CD4-positive, alpha-beta memory T cell (primary cell): Measurements from ENCODE around the gene ACSF2. TPM values are rescaled to one million over a fixed set of nuclear protein-coding genes. Genes with fewer than 3 reads are reported as not detected.

Experiments
- CTCF ChIA-PET: fragments of 350-600 bp; sonication (Branson Sonifier 250); formaldehyde crosslinking; loops from one replicate; lab custom pipeline; 2021; ENCODE audit warnings: inconsistent platforms; ENCODE audit not compliant: partially characterized antibody; lab: Charles Lee
- POLR2A ChIA-PET: fragments of 350-600 bp; sonication (Branson Sonifier 250); formaldehyde crosslinking; loops from one replicate; lab custom pipeline; 2021; ENCODE audit not compliant: partially characterized antibody; lab: Charles Lee
- DNase-seq, 5 donors: peaks; one replicate each; pipeline versions ENCODE4 v3.0.0 to v3.0.0-alpha.2; 2020 to 2022; ENCODE audit warnings: mixed read lengths in 1 of 5
- H3K27ac ChIP-seq: one replicate; pipeline ENCODE4 v1.7.0; 2013; ENCODE audit warnings: low read depth, low read length
- H3K27me3 ChIP-seq: 2 replicates; pipeline ENCODE4 v1.7.0; 2013; ENCODE audit warnings: mild to moderate bottlenecking, low read length, moderate library complexity; ENCODE audit not compliant: insufficient read depth
- H3K36me3 ChIP-seq: 2 replicates; pipeline ENCODE4 v1.7.0; 2013; ENCODE audit warnings: mild to moderate bottlenecking, low read length, moderate library complexity; ENCODE audit not compliant: insufficient read depth
- H3K4me1 ChIP-seq: 2 replicates; pipeline ENCODE4 v1.7.0; 2013; ENCODE audit warnings: mild to moderate bottlenecking, low read length, moderate library complexity; ENCODE audit not compliant: insufficient read depth
- H3K4me3 ChIP-seq, 2 donors: one replicate each; pipeline ENCODE4 v1.7.0; 2013; ENCODE audit warnings: low read length in 2 of 2, mild to moderate bottlenecking in 1 of 2
- H3K9me3 ChIP-seq, 2 donors: one replicate each; pipeline ENCODE4 v1.7.0; 2013; ENCODE audit warnings: low read length in 2 of 2, control low read depth in 1 of 2; ENCODE audit not compliant: control insufficient read depth in 1 of 2
- H3K27ac Mint-ChIP-seq, 7 donors: one replicate each; pipeline ENCODE4 v1.8.0; 2020 to 2021; ENCODE audit warnings: mixed read lengths in 7 of 7, mild to moderate bottlenecking in 6 of 7, inconsistent platforms in 3 of 7, moderate library complexity in 3 of 7
- H3K27me3 Mint-ChIP-seq, 2 donors: one replicate each; pipeline ENCODE4 v1.8.0; 2020 to 2021; ENCODE audit warnings: mixed read lengths in 2 of 2
- H3K36me3 Mint-ChIP-seq, 2 donors: one replicate each; pipeline ENCODE4 v1.8.0; 2020 to 2021; ENCODE audit warnings: mixed read lengths in 2 of 2, inconsistent platforms in 1 of 2, mild to moderate bottlenecking in 1 of 2
- H3K4me1 Mint-ChIP-seq, 4 donors: one replicate each; pipeline ENCODE4 v1.8.0; 2020 to 2021; ENCODE audit warnings: mixed read lengths in 4 of 4, mild to moderate bottlenecking in 1 of 4
- H3K4me3 Mint-ChIP-seq, 8 donors: one replicate each; pipeline ENCODE4 v1.8.0; 2020 to 2021; ENCODE audit warnings: mixed read lengths in 8 of 8, mild to moderate bottlenecking in 7 of 8, moderate library complexity in 6 of 8, inconsistent platforms in 3 of 8
- H3K9me3 Mint-ChIP-seq, 8 donors: one replicate each; pipeline ENCODE4 v1.8.0; 2020 to 2021; ENCODE audit warnings: mixed read lengths in 8 of 8, mild to moderate bottlenecking in 5 of 8, inconsistent platforms in 3 of 8, moderate library complexity in 1 of 8
- intact Hi-C: fragments of 100-400 bp; cut with micrococcal nuclease; formaldehyde crosslinking; loops from one replicate; pipeline ENCODE4 v1.15.1; 2023
- polyA plus RNA-seq, 2 donors: library from polyadenylated mRNA; unstranded; fragments of 300-500 nt; fragmentation: Illumina TruSeq; gene quantifications; one replicate each; pipeline ENCODE4 v1.2.3, GENCODE V29; 2021
- total RNA-seq, 2 experiments: library from RNA; stranded (reverse); gene quantifications; one replicate each; pipeline ENCODE4 v1.2.3, GENCODE V29; 2021

The ACSF2 gene
- total and polyA plus RNA-seq, 4 experiments from 2014 or later = 1.7 to 24.8 (median 11.6) TPM

DNA sequence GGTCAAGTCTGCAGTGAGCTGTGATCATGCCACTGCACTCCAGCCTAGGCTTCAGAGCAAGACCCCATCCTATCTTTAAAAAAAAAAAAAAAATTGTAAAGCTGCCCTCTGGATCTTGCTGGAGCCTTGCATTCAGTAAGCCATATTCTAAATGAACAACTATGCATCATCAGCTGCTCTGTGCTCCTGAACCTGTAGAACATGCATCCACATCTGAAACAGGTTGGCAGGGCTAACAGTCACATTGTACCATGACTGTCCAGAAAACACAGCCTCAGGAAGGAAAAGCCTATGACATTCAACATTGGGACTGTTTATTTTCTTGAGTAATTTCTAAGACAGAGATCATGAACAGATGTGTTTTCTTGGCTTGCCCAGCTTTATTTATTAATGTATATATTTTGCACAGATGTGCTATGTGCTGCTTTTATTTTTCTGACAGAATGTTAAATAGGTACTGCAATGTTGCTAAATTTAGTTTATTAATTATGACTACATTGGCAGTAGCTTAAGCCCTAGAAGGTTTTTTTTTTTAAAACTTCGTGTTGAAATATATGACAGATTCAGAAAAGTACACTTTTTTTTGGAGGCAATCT, 19.8 kb downstream of the ACSF2 start:
- CTCF ChIA-PET = interaction anchor here (0.6 kb wide), 2 partner anchors 84 to 614 kb away, joined by 3 to 5 read pairs; no protein-coding TSS in a partner anchor
- Mint-ChIP-seq H3K27me3 (no peaks in the 10 kb centered on the region), H3K36me3 (peaks cover 4 to 5% of the 10 kb centered on the region in 2 donors), H3K9me3 (no peaks in the 10 kb centered on the region), H3K4me3 (no peak overlapping the region), H3K27ac (no peak overlapping the region), H3K4me1 (peaks cover 0 to 3% (median 0%) of the 10 kb centered on the region in 4 donors)
- Histone ChIP-seq H3K4me1 (no peaks in the 10 kb centered on the region), H3K27ac (no peak overlapping the region), H3K36me3 (no peaks in the 10 kb centered on the region), H3K4me3 (no peak overlapping the region), H3K27me3 (no peaks in the 10 kb centered on the region), H3K9me3 (no peaks in the 10 kb centered on the region)
- intact Hi-C loops = no loop called here
- no peak for DNase-seq
- POLR2A ChIA-PET = no interaction called here

DNA sequence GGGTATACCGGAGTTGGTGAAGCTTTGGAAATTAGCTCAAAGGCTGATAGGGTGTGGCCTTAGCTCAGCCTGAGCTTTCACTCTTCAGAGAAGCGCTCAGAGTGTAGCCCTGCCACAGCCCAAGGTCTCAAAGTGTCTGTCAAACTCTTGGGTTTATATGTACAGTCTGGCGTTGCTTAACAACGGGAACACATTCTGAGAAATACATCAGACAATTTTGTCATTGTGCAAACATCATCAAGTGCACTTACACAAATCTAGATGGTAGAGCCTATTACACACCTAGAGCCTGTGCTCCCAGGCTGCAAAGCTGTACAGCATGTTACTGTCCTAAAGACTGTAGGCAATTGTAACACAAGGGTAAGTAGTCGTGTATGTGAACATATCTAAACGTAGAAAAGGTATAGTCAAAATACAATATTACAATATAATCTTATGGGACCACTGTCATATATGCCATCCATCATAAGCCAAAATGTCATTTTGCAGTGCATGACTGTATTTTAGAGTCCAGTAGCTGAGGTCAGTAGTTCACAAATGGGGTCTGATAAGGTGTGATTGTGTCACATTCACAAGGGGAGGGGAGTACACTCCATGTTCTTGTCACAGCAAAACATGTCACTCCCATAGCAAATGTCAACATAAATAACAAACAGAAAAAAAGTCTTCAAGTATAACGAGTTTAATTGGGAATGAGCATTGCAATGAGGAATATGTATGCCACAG, 22.0 kb downstream of the ACSF2 start:
- Histone ChIP-seq H3K27me3 (no peaks in the 10 kb centered on the region), H3K4me1 (no peaks in the 10 kb centered on the region), H3K4me3 (no peak overlapping the region), H3K27ac (no peak overlapping the region), H3K9me3 (no peaks in the 10 kb centered on the region), H3K36me3 (no peaks in the 10 kb centered on the region)
- ChIA-PET POLR2A (no interaction called here), CTCF (no interaction called here)
- intact Hi-C loops = no loop called here
- no peak for DNase-seq
- no peak overlapping the region for H3K4me3 Mint-ChIP-seq
- no peaks in the 10 kb centered on the region for H3K9me3 Mint-ChIP-seq
- H3K27me3 Mint-ChIP-seq = no peaks in the 10 kb centered on the region
- peaks cover 0 to 3% (median 0%) of the 10 kb centered on the region in 4 donors for H3K4me1 Mint-ChIP-seq
- peaks cover 4 to 5% of the 10 kb centered on the region in 2 donors for H3K36me3 Mint-ChIP-seq
- peak overlapping the region in 1 of 7 donors; percentile 53 for H3K27ac Mint-ChIP-seq

DNA sequence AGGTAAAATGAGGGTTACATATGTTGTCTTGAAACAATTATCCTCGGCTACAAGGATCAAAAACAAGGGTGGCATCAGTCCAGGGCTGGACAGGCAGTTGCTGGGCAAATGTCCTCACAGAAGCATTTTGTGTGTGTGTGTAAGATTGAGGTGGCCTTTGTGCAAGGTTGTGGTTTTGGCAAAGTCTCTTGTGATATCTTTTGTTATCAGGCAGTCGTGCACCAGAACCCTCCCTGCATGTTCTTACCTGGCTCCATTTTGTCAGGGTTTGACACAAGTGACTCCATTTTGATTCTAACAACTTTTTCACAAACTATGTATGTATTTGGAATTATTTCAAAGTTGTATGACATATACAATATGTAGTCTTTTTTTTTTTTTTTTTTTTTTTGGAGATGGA, 22.6 kb downstream of the ACSF2 start:
- CTCF ChIA-PET = no interaction called here
- peak overlapping the region in 1 of 7 donors; percentile 53 for H3K27ac Mint-ChIP-seq
- DNase-seq = no peak
- H3K9me3 Mint-ChIP-seq = no peaks in the 10 kb centered on the region
- no peaks in the 10 kb centered on the region for H3K27me3 Mint-ChIP-seq
- H3K4me1 ChIP-seq = no peaks in the 10 kb centered on the region
- no peak overlapping the region for H3K27ac ChIP-seq
- H3K4me3 ChIP-seq = no peak overlapping the region
- H3K4me1 Mint-ChIP-seq = peaks cover 0 to 3% (median 0%) of the 10 kb centered on the region in 4 donors
- no peaks in the 10 kb centered on the region for H3K36me3 ChIP-seq
- H3K36me3 Mint-ChIP-seq = peaks cover 4 to 5% of the 10 kb centered on the region in 2 donors
- no peak overlapping the region for H3K4me3 Mint-ChIP-seq
- POLR2A ChIA-PET = no interaction called here
- intact Hi-C loops = no loop called here
- H3K9me3 ChIP-seq = no peaks in the 10 kb centered on the region
- no peaks in the 10 kb centered on the region for H3K27me3 ChIP-seq

DNA sequence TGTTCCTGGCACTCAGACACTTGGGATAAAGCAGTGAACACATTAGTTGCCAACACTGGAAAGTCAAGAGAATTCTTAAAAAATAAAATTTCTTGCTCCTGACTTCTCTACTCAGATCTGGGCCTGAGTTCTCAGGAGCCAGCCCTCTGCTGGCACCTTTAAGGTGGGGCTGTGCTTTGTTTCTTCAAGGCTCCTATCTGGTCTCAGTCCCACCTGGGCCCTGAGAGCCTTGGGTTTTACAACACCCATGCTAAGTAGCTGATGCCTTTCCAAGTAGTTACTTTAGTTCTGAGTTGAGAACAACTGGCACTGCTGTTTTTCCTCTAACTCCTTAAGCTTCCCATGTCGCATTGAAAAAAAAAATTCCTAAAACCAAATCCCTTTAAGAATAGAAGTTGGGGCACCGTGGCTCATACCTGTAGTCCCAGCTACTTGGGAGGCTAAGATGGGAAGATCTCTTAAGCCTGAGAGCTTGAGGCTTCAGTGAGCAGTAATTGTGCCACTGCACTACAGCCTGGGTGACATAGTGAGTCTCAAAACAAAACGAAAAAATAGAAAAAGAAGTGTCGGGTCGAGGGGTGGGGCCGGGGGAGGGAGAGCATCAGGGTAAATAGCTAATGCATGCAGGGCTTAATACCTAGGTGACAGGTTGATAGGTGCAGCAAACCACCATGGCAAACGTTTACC, 26.1 kb downstream of the ACSF2 start:
- Mint-ChIP-seq H3K4me3 (no peak overlapping the region), H3K9me3 (no peaks in the 10 kb centered on the region), H3K4me1 (peaks cover 0 to 3% (median 0%) of the 10 kb centered on the region in 4 donors), H3K27ac (peak overlapping the region in 1 of 7 donors; percentile 25), H3K27me3 (no peaks in the 10 kb centered on the region), H3K36me3 (peaks cover 5 to 8% of the 10 kb centered on the region in 2 donors)
- ChIA-PET CTCF (no interaction called here), POLR2A (no interaction called here)
- DNase-seq = no peak
- Histone ChIP-seq H3K36me3 (no peaks in the 10 kb centered on the region), H3K27me3 (no peaks in the 10 kb centered on the region), H3K4me3 (no peak overlapping the region), H3K4me1 (no peaks in the 10 kb centered on the region), H3K27ac (no peak overlapping the region), H3K9me3 (no peaks in the 10 kb centered on the region)
- intact Hi-C loops = no loop called here

DNA sequence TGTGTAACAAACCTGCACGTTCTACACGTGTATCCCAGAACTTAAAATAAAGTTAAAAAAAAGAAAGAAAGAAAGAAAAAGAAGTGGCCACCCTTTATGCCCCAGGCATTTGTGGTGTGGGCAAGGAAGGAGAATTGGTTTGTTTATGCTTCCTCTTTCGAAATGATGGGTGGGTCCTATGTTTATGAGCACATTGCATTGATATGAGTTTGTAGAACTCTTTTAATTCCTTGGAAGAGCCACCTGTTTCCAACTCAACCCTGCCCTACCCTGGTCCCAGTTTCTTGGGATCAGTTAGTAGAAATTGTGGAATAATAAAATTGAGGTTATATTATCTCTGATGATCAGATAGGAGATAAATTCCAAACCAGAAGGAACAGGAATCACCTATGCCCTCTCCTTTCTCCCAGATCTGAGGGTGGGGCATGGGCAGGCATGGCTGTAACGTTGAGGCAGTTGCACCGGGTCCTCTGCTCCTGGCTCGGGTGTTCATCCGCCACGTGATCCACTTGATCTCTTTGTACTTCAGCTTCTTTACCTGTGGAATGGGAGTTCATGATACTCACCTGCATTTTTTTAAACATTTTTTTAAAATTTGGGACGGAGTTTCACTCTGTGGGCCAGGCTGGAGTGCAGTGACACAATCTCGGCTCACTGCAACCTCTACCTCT, 26.7 kb downstream of the ACSF2 start:
- Mint-ChIP-seq H3K9me3 (no peaks in the 10 kb centered on the region), H3K4me1 (peaks cover 0 to 3% (median 0%) of the 10 kb centered on the region in 4 donors), H3K36me3 (peaks cover 5 to 8% of the 10 kb centered on the region in 2 donors), H3K4me3 (no peak overlapping the region), H3K27me3 (no peaks in the 10 kb centered on the region), H3K27ac (peak overlapping the region in 1 of 7 donors; percentile 25)
- Histone ChIP-seq H3K9me3 (no peaks in the 10 kb centered on the region), H3K4me1 (no peaks in the 10 kb centered on the region), H3K4me3 (no peak overlapping the region), H3K36me3 (no peaks in the 10 kb centered on the region), H3K27ac (no peak overlapping the region), H3K27me3 (no peaks in the 10 kb centered on the region)
- intact Hi-C loops = no loop called here
- ChIA-PET CTCF (interaction anchor here (1.1 kb wide), 1 partner anchor 55 kb away, joined by 3 read pairs; the partner anchor contains the start of gene LRRC59), POLR2A (no interaction called here)
- no peak for DNase-seq

DNA sequence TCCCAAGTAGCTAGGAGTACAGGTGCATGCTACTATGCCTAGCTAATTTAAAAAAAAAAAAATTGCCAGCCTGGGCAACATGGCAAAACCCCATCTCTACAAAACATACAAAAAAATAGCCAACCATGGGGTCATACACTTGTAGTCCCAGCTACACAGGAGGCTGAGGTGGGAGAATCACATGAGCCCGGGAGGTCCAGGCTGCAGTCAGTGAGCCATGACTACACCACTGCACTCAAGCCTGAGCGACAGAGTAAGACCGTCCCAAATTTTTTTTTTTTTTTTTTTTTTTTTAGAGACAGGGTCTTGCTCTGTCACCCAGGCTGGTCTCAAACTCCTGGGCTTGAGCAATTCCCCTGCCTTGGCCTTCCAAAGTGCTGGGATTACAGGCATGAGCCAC, 27.9 kb downstream of the ACSF2 start:
- H3K27ac ChIP-seq = no peak overlapping the region
- H3K9me3 Mint-ChIP-seq = no peaks in the 10 kb centered on the region
- H3K4me1 ChIP-seq = no peaks in the 10 kb centered on the region
- no peak for DNase-seq
- H3K4me3 Mint-ChIP-seq = no peak overlapping the region
- ChIA-PET POLR2A (no interaction called here), CTCF (interaction anchor here (1.1 kb wide), 1 partner anchor 56 kb away, joined by 3 read pairs; the partner anchor contains the start of gene LRRC59)
- no peaks in the 10 kb centered on the region for H3K9me3 ChIP-seq
- H3K27me3 ChIP-seq = no peaks in the 10 kb centered on the region
- no peak overlapping the region for H3K4me3 ChIP-seq
- no peaks in the 10 kb centered on the region for H3K4me1 Mint-ChIP-seq
- H3K27me3 Mint-ChIP-seq = no peaks in the 10 kb centered on the region
- H3K36me3 ChIP-seq = no peaks in the 10 kb centered on the region
- no peak overlapping the region for H3K27ac Mint-ChIP-seq
- H3K36me3 Mint-ChIP-seq = peaks cover 5 to 8% of the 10 kb centered on the region in 2 donors
- intact Hi-C loops = no loop called here

DNA sequence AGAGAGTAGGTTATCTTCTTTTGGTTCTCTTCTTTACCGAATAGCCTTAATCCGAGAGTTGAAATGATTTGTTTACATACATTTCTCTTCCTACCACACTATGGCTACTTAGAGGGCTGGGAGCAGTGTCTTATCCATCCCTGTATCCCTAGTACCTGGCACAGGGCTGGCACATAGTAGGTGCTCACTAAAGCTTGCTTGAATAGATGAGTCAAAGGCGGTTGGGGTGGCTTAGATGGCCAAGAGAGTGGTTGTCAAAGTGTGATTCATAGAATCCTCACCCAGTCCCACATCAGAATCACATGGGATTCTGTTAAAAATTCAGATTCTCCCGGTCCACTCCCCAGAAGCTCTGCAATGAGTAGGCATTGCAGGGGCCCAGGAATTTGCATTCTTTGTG, 31.6 kb downstream of the ACSF2 start:
- Histone ChIP-seq H3K27ac (no peak overlapping the region), H3K4me1 (no peaks in the 10 kb centered on the region), H3K27me3 (no peaks in the 10 kb centered on the region), H3K36me3 (no peaks in the 10 kb centered on the region), H3K9me3 (no peaks in the 10 kb centered on the region), H3K4me3 (no peak overlapping the region)
- Mint-ChIP-seq H3K9me3 (no peaks in the 10 kb centered on the region), H3K4me1 (peaks cover 0 to 5% (median 0%) of the 10 kb centered on the region in 4 donors), H3K36me3 (peaks cover 0 to 5% of the 10 kb centered on the region in 2 donors), H3K4me3 (no peak overlapping the region), H3K27ac (no peak overlapping the region), H3K27me3 (no peaks in the 10 kb centered on the region)
- POLR2A ChIA-PET = no interaction called here
- no peak for DNase-seq
- intact Hi-C loops = no loop called here
- CTCF ChIA-PET = no interaction called here
